Neural cell (in vitro differentiated cells): ENCODE measurements around the gene NFX1.

Experiments
- CTCF ChIP-seq: fragments of 450-650 bp; IDR thresholded peaks from 2 replicates; pipeline ENCODE4 v1.5.1; 2014; ENCODE audit warnings: antibody characterized with exemption, mild to moderate bottlenecking, moderate library complexity; ENCODE audit not compliant: poor library complexity, severe bottlenecking
- EZH2 ChIP-seq: fragments of 200-600, 300-800 bp; shearing (Covaris generic), sonication (generic); IDR thresholded peaks from 2 replicates; pipeline ENCODE4 v1.6.1; 2014; ENCODE audit warnings: antibody characterized with exemption, low read length, borderline replicate concordance, mild to moderate bottlenecking; ENCODE audit not compliant: insufficient read depth, poor library complexity, severe bottlenecking
- MXI1 ChIP-seq: fragments of 450-650 bp; conservative IDR thresholded peaks from 2 replicates; pipeline ENCODE4 v1.6.1; 2014; ENCODE audit warnings: antibody characterized with exemption, mild to moderate bottlenecking; ENCODE audit not compliant: poor library complexity, severe bottlenecking
- POLR2AphosphoS5 ChIP-seq: IDR thresholded peaks from 2 replicates; pipeline ENCODE4 v1.6.1; 2012
- REST ChIP-seq: IDR thresholded peaks from 2 replicates; pipeline ENCODE4 v1.6.1; 2012; ENCODE audit warnings: borderline replicate concordance
- TAF1 ChIP-seq: IDR thresholded peaks from 2 replicates; pipeline ENCODE4 v1.6.1; 2012; ENCODE audit warnings: low read depth

- TF ChIP-seq MXI1 (no peak), REST (no peak), TAF1 (no peak), CTCF (no peak), EZH2 (no peak), POLR2AphosphoS5 (no peak)
Observed at GRCh38 chr9:33329979-33330378, 39.7 kb downstream of the NFX1 start.
